Body of pancreas (tissue), 4 donors: ENCODE measurements around the gene CADM4. TPM values are rescaled to one million over a fixed set of nuclear protein-coding genes. Genes with fewer than 3 reads are reported as not detected.

Experiments used
- ATAC-seq: fragments of 150-250 bp; one replicate; pipeline ENCODE4 v1.9.1; 2016
- DNase-seq, 4 donors: peaks; one replicate each; pipeline ENCODE4 v3.0.0-alpha.2; 2019
- H3K27ac ChIP-seq, 4 donors: fragments of 200-600 bp; sonication (generic); 1 replicate in 3 of 4; 2 replicates in 1 of 4; pipeline versions ENCODE4 v1.5.1 to v1.6.1; 2016 to 2019; ENCODE audit warnings: mild to moderate bottlenecking in 1 of 4, mixed read lengths in 1 of 4, moderate library complexity in 1 of 4
- H3K27me3 ChIP-seq, 2 donors: fragments of 200-600 bp; sonication (generic); one replicate each; pipeline ENCODE4 v1.6.0; 2016; ENCODE audit warnings: mild to moderate bottlenecking in 1 of 2
- H3K36me3 ChIP-seq, 2 donors: fragments of 200-600 bp; sonication (generic); replicated peaks in 1 of 2; 2 replicates each; pipeline ENCODE4 v1.5.1; 2016; ENCODE audit warnings: low read depth in 2 of 2; ENCODE audit not compliant: insufficient read depth in 1 of 2
- H3K4me1 ChIP-seq: fragments of 200-600 bp; sonication (generic); one replicate; pipeline ENCODE4 v1.6.0; 2016
- H3K4me3 ChIP-seq, 2 donors: fragments of 200-600 bp; sonication (generic); 1 replicate in 1 of 2; 2 replicates in 1 of 2; pipeline ENCODE4 v1.5.1; 2016 to 2019
- H3K9me3 ChIP-seq, 3 donors: fragments of 200-600 bp; sonication (generic); 1 replicate in 2 of 3; 2 replicates in 1 of 3; pipeline ENCODE4 v1.5.1; 2016
- CTCF ChIP-seq, 7 experiments: fragments of 450-650 bp in 4 of 7; fragments of 200-600 bp in 3 of 7; sonication (generic) in 3 of 7; IDR thresholded peaks; one replicate each; pipeline ENCODE4 v1.5.1; 2016 to 2019; ENCODE audit warnings: antibody characterized with exemption in 7 of 7
- POLR2A ChIP-seq, 3 donors: fragments of 450-650 bp; IDR thresholded peaks; one replicate each; pipeline ENCODE4 v1.6.1; 2016; ENCODE audit warnings: antibody characterized with exemption in 3 of 3, mild to moderate bottlenecking in 2 of 3
- WGBS, 2 donors: methylation state at CpG; one replicate each; pipeline ENCODE4 v1.1.5; 2017; 5-methylcytosine and 5-hydroxymethylcytosine counted together
- intact Hi-C: fragments of 100-400 bp; cut with DNase I; formaldehyde crosslinking; loops from one replicate; pipeline ENCODE4 v1.15.1; 2023
- total RNA-seq, 2 donors: library from RNA; depleted of rRNA; stranded (reverse); fragments of >200 nt; gene quantifications; one replicate each; pipeline ENCODE4 v1.1.0, GENCODE V29; 2016

Gene CADM4
- total RNA-seq, 2 donors from 2014 or later = 2.0 to 2.6 TPM

- ATAC-seq (no peak), DNase-seq (no peak)
- H3K27me3 ChIP-seq = no peaks in the 10 kb centered on the region
- no peak overlapping the region for H3K4me3 ChIP-seq
- 86 to 99% methylated on average over 6 of the region's 6 CpGs for WGBS, 2 donors
- H3K27ac ChIP-seq = no peak overlapping the region
- intact Hi-C loops = no loop called here
- H3K9me3 ChIP-seq = no peaks in the 10 kb centered on the region
- no peak for TF ChIP-seq CTCF (IDR thresholded peaks at IDR 0.05)
- no peak for TF ChIP-seq POLR2A (IDR thresholded peaks at IDR 0.05)
- peaks cover 0 to 5% of the 10 kb centered on the region in 2 donors for H3K36me3 ChIP-seq
- H3K4me1 ChIP-seq = peaks cover 28% of the 10 kb centered on the region
Observed at GRCh38 chr19:43616954-43617353, 22.7 kb downstream of the CADM4 start.

GRCh38 chr19:43616306-43616705 lies 23.3 kb downstream of the CADM4 start:
- no peak for DNase-seq
- H3K4me3 ChIP-seq = no peak overlapping the region
- no peak for ATAC-seq
- H3K4me1 ChIP-seq = peaks cover 28% of the 10 kb centered on the region
- WGBS, 2 donors = 21 to 64% methylated on average over 1 of the region's 1 CpG
- no peak for TF ChIP-seq POLR2A (IDR thresholded peaks at IDR 0.05)
- no peak for TF ChIP-seq CTCF (IDR thresholded peaks at IDR 0.05)
- no peak overlapping the region for H3K27ac ChIP-seq
- no peaks in the 10 kb centered on the region for H3K9me3 ChIP-seq
- peaks cover 0 to 5% of the 10 kb centered on the region in 2 donors for H3K36me3 ChIP-seq
- no peaks in the 10 kb centered on the region for H3K27me3 ChIP-seq
- intact Hi-C loops = no loop called here

GRCh38 chr19:43612374-43612773 lies 27.3 kb downstream of the CADM4 start:
- ATAC-seq = no peak
- no peaks in the 10 kb centered on the region for H3K27me3 ChIP-seq
- H3K4me1 ChIP-seq = peaks cover 11% of the 10 kb centered on the region
- 91 to 96% methylated on average over 5 to 12 of the region's 12 CpGs for WGBS, 2 donors
- H3K4me3 ChIP-seq = no peak overlapping the region
- DNase-seq = no peak
- no peak overlapping the region for H3K27ac ChIP-seq
- intact Hi-C loops = no loop called here
- no peaks in the 10 kb centered on the region for H3K9me3 ChIP-seq
- TF ChIP-seq CTCF (IDR thresholded peaks at IDR 0.05) = no peak
- TF ChIP-seq POLR2A (IDR thresholded peaks at IDR 0.05) = no peak
- peaks cover 0 to 5% of the 10 kb centered on the region in 2 donors for H3K36me3 ChIP-seq

- intact Hi-C loops = no loop called here
- H3K27me3 ChIP-seq = no peaks in the 10 kb centered on the region
- H3K9me3 ChIP-seq = no peaks in the 10 kb centered on the region
- whole genome bisulfite sequencing, 2 donors = 95 to 97% methylated on average over 3 of the region's 3 CpGs
- H3K27ac ChIP-seq = no peak within 1 kb of the TSS
- H3K4me1 ChIP-seq = peaks cover 14% of the 10 kb centered on the region
- DNase-seq (no peak), ATAC-seq (no peak)
- no peak for TF ChIP-seq POLR2A (IDR thresholded peaks at IDR 0.05)
- TF ChIP-seq CTCF (IDR thresholded peaks at IDR 0.05) = no peak
- peaks cover 0 to 5% of the 10 kb centered on the region in 2 donors for H3K36me3 ChIP-seq
- H3K4me3 ChIP-seq = no peak within 1 kb of the TSS
Observed at GRCh38 chr19:43611788-43612187, 27.9 kb downstream of the CADM4 start, which contains the start of gene SRRM5. SRRM5 (plus strand) TSS chr19:43612088; CDS start chr19:43612122, 34 bp downstream.

- no peak for ATAC-seq
- TF ChIP-seq CTCF (IDR thresholded peaks at IDR 0.05) (no peak), POLR2A (IDR thresholded peaks at IDR 0.05) (no peak)
- H3K4me3 ChIP-seq = no peak overlapping the region
- intact Hi-C loops = no loop called here
- H3K9me3 ChIP-seq = no peaks in the 10 kb centered on the region
- peaks cover 0 to 5% of the 10 kb centered on the region in 2 donors for H3K36me3 ChIP-seq
- peaks cover 14% of the 10 kb centered on the region for H3K4me1 ChIP-seq
- H3K27me3 ChIP-seq = no peaks in the 10 kb centered on the region
- DNase-seq = no peak
- 71 to 82% methylated on average over 3 of the region's 3 CpGs for WGBS, 2 donors
- no peak overlapping the region for H3K27ac ChIP-seq
Observed at GRCh38 chr19:43610493-43610892, 29.2 kb downstream of the CADM4 start.
